Superior temporal gyrus (tissue), 1 donor: ENCODE measurements around the gene GPR34.
"Not testable (repeated sequence)": the region's sequence is repeated elsewhere in the genome, so short reads cannot be mapped to it uniquely, and the experiment has no call there.

Experiments used
- DNase-seq: peaks from one replicate; pipeline ENCODE4 v3.0.0-alpha.2; 2016; ENCODE audit errors: extremely low spot score

GPR34 gene

DNA sequence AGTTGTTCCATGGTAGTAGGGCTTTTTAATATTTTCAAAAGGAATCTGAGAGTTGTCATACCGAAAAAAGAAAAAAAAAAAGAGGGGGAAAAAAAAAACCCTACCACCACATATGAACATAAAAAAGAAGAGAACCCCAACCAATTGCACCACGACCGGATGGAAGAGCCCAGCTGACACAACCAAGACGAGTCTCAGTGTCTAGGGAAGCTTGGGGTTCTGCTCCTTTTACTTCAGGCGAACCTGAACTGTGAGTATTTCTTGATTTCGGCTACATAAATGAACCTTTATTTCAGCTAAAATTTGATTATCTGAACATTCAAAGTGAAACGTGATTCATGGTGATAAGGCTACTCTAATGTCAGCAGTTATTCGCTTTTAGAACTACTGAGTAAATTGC is at the start of gene GPR34:
GPR34 (plus strand) TSS at position 139 of the 400 bp plus-strand sequence. CDS start 6,661 bp downstream, outside the sequence.
- DNase-seq, result no peak

GRCh38 chrX:41646201-41646600 is 42.6 kb upstream of the GPR34 start:
- DNase-seq, result not testable (repeated sequence)

GRCh38 chrX:41653125-41653524 is 35.6 kb upstream of the GPR34 start:
- DNase-seq, result no peak

- DNase-seq, result no peak
These were observed 33.7 kb upstream of the GPR34 start for GRCh38 chrX:41655101-41655500.

DNA sequence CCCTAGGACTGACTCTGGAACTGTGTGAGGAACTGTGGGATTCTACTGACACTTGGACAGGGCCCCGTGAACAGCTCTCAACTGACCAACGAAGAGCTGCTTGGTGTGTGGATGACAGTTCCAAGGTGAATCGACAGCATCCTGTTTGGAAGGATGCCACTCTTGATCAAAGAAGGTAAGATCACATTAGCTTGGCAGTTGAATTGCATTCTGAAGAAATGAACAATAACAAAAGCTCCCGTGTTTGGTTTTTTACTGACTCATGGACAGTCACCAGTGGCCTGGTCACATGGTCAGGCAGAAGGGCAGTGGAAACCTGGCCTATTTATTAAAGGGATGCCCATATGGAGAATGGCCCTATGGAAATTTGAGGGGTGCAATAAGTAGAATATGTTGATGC is 33.1 kb upstream of the GPR34 start:
- no peak for DNase-seq

- no peak for DNase-seq
These were observed 27.2 kb upstream of the GPR34 start for GRCh38 chrX:41661366-41662095.

DNA sequence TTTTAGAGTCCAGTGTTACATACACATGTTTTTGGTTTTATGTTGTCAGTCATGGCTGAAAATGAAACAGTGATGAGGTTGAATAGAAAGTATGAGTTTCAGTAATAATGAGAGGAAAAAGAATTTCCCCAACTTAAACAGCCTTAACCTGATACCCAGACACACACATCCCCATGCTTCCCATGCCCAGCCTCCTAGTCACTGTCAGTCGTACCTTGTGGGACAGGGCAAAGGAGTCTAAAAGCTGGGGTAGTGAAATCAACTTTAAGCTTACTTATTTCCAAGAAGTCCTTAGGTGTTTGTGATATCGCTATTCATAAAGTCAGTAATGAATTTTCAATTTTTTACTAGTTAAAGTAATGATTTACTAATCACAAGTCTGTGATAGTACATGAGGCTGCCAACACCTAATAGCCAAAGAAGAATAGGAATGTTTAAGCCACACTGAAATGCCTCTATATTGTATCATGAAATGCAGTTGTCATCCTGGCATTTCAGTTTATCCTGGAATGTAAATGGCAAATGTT is 24.3 kb upstream of the GPR34 start:
- no peak for DNase-seq

DNA sequence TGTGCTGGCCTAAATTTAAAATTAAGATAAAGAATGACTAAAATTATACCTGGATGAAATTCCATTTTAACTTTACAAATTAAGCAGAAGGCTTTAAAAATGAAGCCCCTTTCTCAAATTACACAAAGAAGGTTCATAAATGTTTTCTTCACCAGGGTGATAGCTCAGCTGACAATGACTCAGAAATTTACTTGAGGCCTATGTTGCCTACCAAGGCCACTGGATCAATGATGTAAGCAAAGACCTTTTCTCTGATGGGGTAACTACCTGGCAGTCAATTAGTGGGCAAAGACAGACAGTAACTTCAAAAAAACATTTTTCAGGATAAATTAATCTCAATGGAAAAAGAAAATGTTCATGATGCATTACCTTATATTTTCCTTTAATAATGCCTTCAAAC is 23.9 kb upstream of the GPR34 start:
- DNase-seq, result no peak

DNA sequence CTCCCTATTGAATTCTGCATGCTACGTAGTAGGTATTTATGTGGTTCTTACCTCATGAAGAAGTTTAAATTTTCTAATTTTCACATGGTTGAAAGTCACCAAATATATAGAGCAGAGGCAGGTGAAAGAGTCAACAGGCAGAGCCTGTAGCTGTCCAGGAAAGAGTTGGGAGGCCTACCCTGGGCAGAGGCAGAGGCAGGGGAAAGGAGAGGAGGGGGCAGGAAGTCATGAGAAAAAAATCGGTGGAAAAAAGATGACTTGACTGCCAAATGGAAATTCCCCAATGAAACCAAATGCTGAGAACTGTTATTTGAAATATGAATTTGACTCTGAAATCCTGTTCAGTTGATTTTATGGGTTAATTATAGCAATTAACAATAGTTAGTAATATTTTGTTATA is 23.1 kb upstream of the GPR34 start:
- no peak for DNase-seq

- no peak for DNase-seq
These were observed 22.5 kb upstream of the GPR34 start for GRCh38 chrX:41666251-41666650.

DNA sequence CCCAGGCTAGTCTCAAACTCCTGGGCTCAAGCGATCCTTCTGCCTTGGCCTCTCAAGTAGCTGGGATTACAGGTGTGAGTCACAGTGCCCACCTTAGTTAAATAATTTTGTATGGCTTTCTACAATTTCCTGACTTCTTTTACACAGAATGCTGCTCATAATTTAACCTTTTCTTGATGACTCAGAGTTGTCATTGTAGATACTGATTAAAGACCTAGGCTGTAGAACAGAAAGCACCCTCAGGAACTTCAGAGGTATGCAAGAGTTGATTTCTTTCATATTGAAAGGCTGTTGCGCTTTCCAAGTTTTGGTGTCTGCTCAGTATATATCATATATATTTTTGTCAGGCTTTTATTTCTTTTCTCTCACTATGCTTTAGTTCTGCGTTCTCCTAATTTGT is 21.1 kb upstream of the GPR34 start:
- DNase-seq, result no peak

DNA sequence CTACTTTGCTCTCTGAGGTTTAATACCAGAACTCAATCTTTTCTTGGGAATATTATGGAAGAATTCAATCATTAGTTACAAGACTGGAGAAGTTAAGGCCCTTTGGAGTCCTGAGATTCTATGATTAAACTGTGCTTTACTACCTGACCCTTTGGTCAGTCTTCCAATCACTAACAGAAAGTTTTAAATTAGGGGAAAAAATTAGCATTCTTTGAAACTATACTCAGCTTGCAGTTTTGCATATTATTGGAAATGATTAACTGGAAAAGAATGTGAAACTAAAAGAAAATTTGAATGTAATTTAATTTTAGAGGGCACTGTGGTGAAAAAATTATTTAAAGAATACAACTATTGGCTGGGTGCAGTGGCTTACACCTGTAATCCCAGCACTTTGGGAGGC is 18.7 kb upstream of the GPR34 start:
- no peak for DNase-seq

DNA sequence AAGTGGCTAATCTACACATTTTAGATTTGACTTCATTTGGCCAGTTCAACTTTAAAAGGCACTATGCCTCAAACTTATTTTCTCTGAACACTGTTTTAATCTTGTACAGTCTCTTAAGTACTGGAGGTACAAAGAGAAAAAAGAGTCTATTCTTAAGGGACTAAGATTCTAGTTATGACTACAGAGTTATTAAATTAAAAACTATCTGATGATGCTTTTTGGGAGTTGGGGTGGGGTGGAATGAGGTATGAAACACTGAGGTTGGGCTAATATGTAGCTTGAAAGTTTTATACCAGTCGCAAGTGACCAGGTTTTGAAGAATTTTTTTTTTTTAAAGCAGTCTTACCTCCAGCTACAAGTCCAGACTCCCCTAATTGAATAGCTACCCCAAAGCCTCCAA is 17.7 kb upstream of the GPR34 start:
- DNase-seq, result no peak

GRCh38 chrX:41672643-41673042 is 16.1 kb upstream of the GPR34 start:
- no peak for DNase-seq

- not testable (repeated sequence) for DNase-seq
These were observed 12.4 kb upstream of the GPR34 start for GRCh38 chrX:41676361-41676760.

DNA sequence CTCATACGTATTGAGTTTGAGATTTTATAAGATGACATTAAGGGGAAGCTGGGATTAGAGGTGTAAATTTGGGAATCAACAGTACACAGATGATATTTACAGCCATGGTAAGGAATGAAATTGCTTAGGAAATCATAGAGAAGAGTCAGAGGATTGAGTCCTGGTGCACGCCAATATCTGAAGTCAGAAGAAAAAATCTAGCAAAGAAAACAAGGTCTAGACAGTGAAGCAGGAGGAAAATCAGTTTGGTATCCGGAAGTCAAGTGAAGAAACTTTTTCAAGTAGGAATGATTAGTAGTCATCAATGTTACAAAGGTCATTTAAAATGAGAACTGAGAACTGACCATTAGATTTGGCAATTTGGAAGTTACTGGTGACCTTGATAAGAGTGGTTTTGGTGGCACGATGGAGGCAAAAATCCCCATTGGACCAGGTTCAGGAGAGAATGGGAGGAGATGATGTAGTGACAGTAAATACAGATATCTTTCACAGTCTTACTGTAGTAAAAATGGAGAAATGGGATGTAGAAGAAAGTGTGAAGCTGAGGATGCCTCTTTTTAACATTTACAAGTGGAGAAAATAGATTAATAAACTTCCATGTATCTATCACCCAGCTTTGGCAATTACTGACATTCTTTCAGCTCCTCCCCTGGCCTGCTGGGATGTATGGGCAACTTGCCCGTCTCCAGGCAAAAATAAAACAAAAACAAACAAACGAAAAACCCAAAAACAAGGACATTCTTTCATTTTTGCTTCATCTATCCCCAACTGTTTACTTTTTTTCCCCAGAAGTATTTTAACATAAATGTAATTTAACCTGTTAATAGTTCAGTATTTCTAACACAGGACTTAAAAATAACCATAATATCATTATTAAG is 11.4 kb upstream of the GPR34 start:
- DNase-seq, result no peak

- DNase-seq, result no peak
These were observed 4.6 kb upstream of the GPR34 start for GRCh38 chrX:41684138-41684537.

- no peak for DNase-seq
These were observed 3.8 kb upstream of the GPR34 start for GRCh38 chrX:41684940-41685339.

- DNase-seq, result no peak
These were observed 2.0 kb upstream of the GPR34 start for GRCh38 chrX:41686788-41687187.

GRCh38 chrX:41688156-41688555 is 617 bp upstream of the GPR34 start:
- no peak for DNase-seq

GRCh38 chrX:41689711-41690110 is 938 bp downstream of the GPR34 start:
- DNase-seq, result no peak

DNA sequence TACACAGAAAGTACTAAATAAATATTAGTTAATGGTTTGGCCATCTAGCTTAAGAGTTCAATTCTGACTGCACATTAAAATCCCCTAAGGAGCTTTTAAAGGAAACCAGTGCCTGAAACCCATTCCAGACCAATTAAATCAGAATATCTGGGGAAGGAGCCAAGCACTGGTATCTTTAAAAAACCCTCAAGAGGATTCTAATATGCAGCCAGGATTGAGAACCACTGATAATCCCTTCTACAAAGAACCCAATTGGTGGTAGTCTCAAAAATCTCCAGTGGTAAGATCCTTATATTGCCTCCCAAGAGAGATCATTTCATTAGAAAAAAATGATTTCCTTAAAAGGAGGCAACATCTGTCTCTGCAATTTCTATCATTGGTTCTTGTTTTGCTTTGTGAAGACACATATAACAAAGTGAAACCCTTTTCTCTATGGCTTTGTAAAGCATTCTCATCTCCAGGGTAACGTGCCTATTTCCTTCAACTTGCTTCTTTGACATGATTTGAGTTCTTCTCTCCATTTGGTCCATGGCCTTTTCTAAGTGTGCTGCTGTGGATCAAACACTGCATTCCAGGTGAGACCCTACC is 3.5 kb downstream of the GPR34 start:
- no peak for DNase-seq
